ENCODE data around the gene ANXA1.
A peak's percentile ranks its signal among the peaks of the same experiment; 100 is the strongest.

Gene ANXA1

GRCh38 chr9:73151653-73152542 is at the start of gene ANXA1:
TSS of gene ANXA1 (plus strand) at chr9:73151865. CDS start at chr9:73158536, 6,671 bp downstream.
- DNase-seq (ENCODE audit: low read depth): peak; percentile 88

GRCh38 chr9:73104342-73104741 is 47.3 kb upstream of the ANXA1 start:
- no peak for DNase-seq (ENCODE audit: low read depth)

GRCh38 chr9:73104921-73105320 is 46.7 kb upstream of the ANXA1 start:
- no peak for DNase-seq (ENCODE audit: low read depth)

GRCh38 chr9:73107489-73108069 is 44.1 kb upstream of the ANXA1 start:
- peak; percentile 49 for DNase-seq (ENCODE audit: low read depth)

- DNase-seq (ENCODE audit: low read depth): no peak
These were observed 37.6 kb upstream of the ANXA1 start for GRCh38 chr9:73114058-73114457.

GRCh38 chr9:73114958-73115357 is 36.7 kb upstream of the ANXA1 start:
- no peak for DNase-seq (ENCODE audit: low read depth)

- peak; percentile 87 for DNase-seq (ENCODE audit: low read depth)
These were observed 35.6 kb upstream of the ANXA1 start for GRCh38 chr9:73116031-73116430.

- no peak for DNase-seq (ENCODE audit: low read depth)
These were observed 34.8 kb upstream of the ANXA1 start for GRCh38 chr9:73116880-73117279.

GRCh38 chr9:73118286-73118685 is 33.4 kb upstream of the ANXA1 start:
- DNase-seq (ENCODE audit: low read depth): no peak

- peak; percentile 90 for DNase-seq (ENCODE audit: low read depth)
These were observed 32.6 kb upstream of the ANXA1 start for GRCh38 chr9:73118898-73119554.

- DNase-seq (ENCODE audit: low read depth): no peak
These were observed 30.2 kb upstream of the ANXA1 start for GRCh38 chr9:73121375-73121935.

GRCh38 chr9:73125651-73126050 is 26.0 kb upstream of the ANXA1 start:
- DNase-seq (ENCODE audit: low read depth): peak; percentile 38

- peak; percentile 74 for DNase-seq (ENCODE audit: low read depth)
These were observed 21.6 kb upstream of the ANXA1 start for GRCh38 chr9:73129941-73130685.

- no peak for DNase-seq (ENCODE audit: low read depth)
These were observed 20.2 kb upstream of the ANXA1 start for GRCh38 chr9:73131461-73131860.

- DNase-seq (ENCODE audit: low read depth): peak; percentile 82
These were observed 19.5 kb upstream of the ANXA1 start for GRCh38 chr9:73132034-73132776.

GRCh38 chr9:73133022-73133651 is 18.5 kb upstream of the ANXA1 start:
- DNase-seq (ENCODE audit: low read depth): no peak

- no peak for DNase-seq (ENCODE audit: low read depth)
These were observed 17.7 kb upstream of the ANXA1 start for GRCh38 chr9:73133921-73134407.

- DNase-seq (ENCODE audit: low read depth): no peak
These were observed 16.3 kb upstream of the ANXA1 start for GRCh38 chr9:73135394-73135793.

- no peak for DNase-seq (ENCODE audit: low read depth)
These were observed 14.3 kb upstream of the ANXA1 start for GRCh38 chr9:73137286-73137899.

- DNase-seq (ENCODE audit: low read depth): peak; percentile 46
These were observed 13.8 kb upstream of the ANXA1 start for GRCh38 chr9:73137914-73138313.

Measured in amniotic epithelial cell (primary cell).